HepG2 (cell line): ENCODE data around the gene MVK. TPM values are rescaled to one million over a fixed set of nuclear protein-coding genes. Genes with fewer than 3 reads are reported as not detected.

Source experiments
- ATAC-seq: fragments of 200-7000 bp; cut with Tn5 transposase; 3 replicates; pipeline ENCODE4 v1.9.1; 2020; ENCODE audit warnings: mild to moderate bottlenecking, moderate library complexity
- BruUV-seq: library from RNA; stranded (reverse); fragments of 400-500 nt; replicated peaks from 2 replicates; lab custom pipeline; 2021; lab: Mats Ljungman, UMichigan
- CTCF ChIA-PET: fragments of 300-600 bp; formaldehyde crosslinking; extraction: SDS; loops from one replicate; lab custom pipeline; 2021; ENCODE audit warnings: low total read pairs, inconsistent platforms, low intra/inter-chr PET ratio; lab: Yijun Ruan, JAX
- POLR2A ChIA-PET: fragments of 350-600 bp; sonication (Branson Sonifier 250); formaldehyde crosslinking; loops from one replicate; lab custom pipeline; 2020; ENCODE audit warnings: antibody characterized with exemption, inconsistent platforms; lab: Yijun Ruan, JAX
- DNase-seq: peaks from one replicate; pipeline ENCODE4 v3.0.0-alpha.2; 2015; ENCODE audit warnings: low spot score
- FAIRE-seq: peaks from 3 replicates; lab custom pipeline; 2011; peaks lifted over from hg19 to GRCh38; lab: Jason Lieb, UNC
- H2AFZ ChIP-seq: one replicate; pipeline ENCODE4 v1.6.1; 2011; ENCODE audit warnings: low read length, inconsistent platforms
- H3K27ac ChIP-seq: fragments of 300-600 bp; 3 replicates; pipeline ENCODE4 v1.8.0; 2011; ENCODE audit warnings: mixed run types, mild to moderate bottlenecking, mixed read lengths, low read length, inconsistent platforms; ENCODE audit not compliant: insufficient read depth; ENCODE audit errors: extremely low read length
- H3K27me3 ChIP-seq, 2 experiments: fragments of 200-600 bp in 1 of 2; 2 replicates in 1 of 2; 3 replicates in 1 of 2; pipeline versions ENCODE4 v1.6.0 to v1.8.0; 2011; ENCODE audit warnings: low read length in 2 of 2, mild to moderate bottlenecking in 2 of 2, moderate library complexity in 2 of 2, inconsistent platforms in 1 of 2; ENCODE audit not compliant: insufficient read depth in 2 of 2, control insufficient read depth in 1 of 2
- H3K36me3 ChIP-seq, 2 experiments: fragments of 200-600 bp in 1 of 2; replicated peaks in 1 of 2; 2 replicates in 1 of 2; 3 replicates in 1 of 2; pipeline versions ENCODE4 v1.5.1 to v1.8.0; 2011; ENCODE audit warnings: low read length in 2 of 2, inconsistent platforms in 1 of 2; ENCODE audit not compliant: insufficient read depth in 2 of 2, control insufficient read depth in 1 of 2
- H3K4me1 ChIP-seq: 2 replicates; pipeline ENCODE4 v1.5.1; 2012; ENCODE audit warnings: low read length, inconsistent platforms; ENCODE audit not compliant: insufficient read depth
- H3K4me2 ChIP-seq: 2 replicates; pipeline ENCODE4 v1.6.0; 2011; ENCODE audit warnings: low read depth, low read length, inconsistent platforms
- H3K4me3 ChIP-seq, 3 experiments: fragments of 200-600 bp in 1 of 3; sonication (generic), shearing (Covaris generic) in 1 of 3; replicated peaks in 1 of 3; 2 replicates each; pipeline ENCODE4 v1.5.1; 2011 to 2016; ENCODE audit warnings: low read length in 3 of 3, inconsistent platforms in 2 of 3, low read depth in 2 of 3, mild to moderate bottlenecking in 2 of 3, control low read depth in 1 of 3, mixed read lengths in 1 of 3; ENCODE audit not compliant: insufficient read depth in 1 of 3
- H3K79me2 ChIP-seq: one replicate; pipeline ENCODE4 v1.6.1; 2011; ENCODE audit warnings: low read length, inconsistent platforms; ENCODE audit not compliant: insufficient read depth
- H3K9ac ChIP-seq: 2 replicates; pipeline ENCODE4 v1.6.0; 2011; ENCODE audit warnings: mild to moderate bottlenecking, low read depth, low read length, inconsistent platforms; ENCODE audit not compliant: insufficient read depth
- H3K9me3 ChIP-seq: 2 replicates; pipeline ENCODE4 v1.5.1; 2012; ENCODE audit warnings: mild to moderate bottlenecking, low read length
- H4K20me1 ChIP-seq: 2 replicates; pipeline ENCODE4 v1.6.0; 2011; ENCODE audit warnings: inconsistent platforms, mild to moderate bottlenecking, low read length, moderate library complexity; ENCODE audit not compliant: insufficient read depth
- ETV5 ChIP-seq: IDR thresholded peaks from 2 replicates; pipeline ENCODE4 v1.6.1; 2018; ENCODE audit warnings: missing biosample characterization, missing genetic modification reagents, inconsistent platforms, borderline replicate concordance
- PTBP1 ChIP-seq: fragments of 200-400 bp; formaldehyde crosslinking; IDR thresholded peaks from 2 replicates; pipeline ENCODE4 v1.6.1; 2018; ENCODE audit warnings: low read length, low read depth; ENCODE audit not compliant: poor library complexity, severe bottlenecking
- SATB2 ChIP-seq: sonication (generic); formaldehyde crosslinking; IDR thresholded peaks from 2 replicates; pipeline ENCODE4 v1.5.0; 2020; ENCODE audit warnings: missing genetic modification reagents
- SRSF1 ChIP-seq: fragments of 200-400 bp; formaldehyde crosslinking; optimal IDR thresholded peaks from 2 replicates; pipeline ENCODE3; 2017; ENCODE audit warnings: mild to moderate bottlenecking, low read depth, low read length, moderate library complexity
- ZNF317 ChIP-seq: sonication (generic); formaldehyde crosslinking; IDR thresholded peaks from 2 replicates; pipeline ENCODE4 v1.5.0; 2020; ENCODE audit warnings: mild to moderate bottlenecking, missing genetic modification reagents
- ZNF672 ChIP-seq: sonication (generic); formaldehyde crosslinking; IDR thresholded peaks from 2 replicates; pipeline ENCODE4 v1.8.1; 2022; ENCODE audit warnings: missing genetic modification reagents
- ZNF749 ChIP-seq: sonication (generic); formaldehyde crosslinking; IDR thresholded peaks from 2 replicates; pipeline ENCODE4 v1.8.0; 2022; ENCODE audit warnings: mild to moderate bottlenecking, missing genetic modification reagents, moderate library complexity, borderline replicate concordance
- ZNF879 ChIP-seq: sonication (generic); formaldehyde crosslinking; IDR thresholded peaks from 2 replicates; pipeline ENCODE4 v1.8.1; 2023; ENCODE audit warnings: missing genetic modification reagents
- WGBS: methylation state at CpG from one replicate; pipeline ENCODE4 v1.1.6; 2017; ENCODE audit warnings: low lambda C conversion rate; 5-methylcytosine and 5-hydroxymethylcytosine counted together
- in situ Hi-C: cut with HindIII; loops from 2 replicates; pipeline ENCODE4 v1.10.0; 2017; ENCODE audit warnings: low pct_unique_long_range_greater_than_20kb; ENCODE audit not compliant: extremely low pct_ligation_motif_present
- intact Hi-C: fragments of 100-400 bp; cut with micrococcal nuclease; formaldehyde crosslinking; loops from one replicate; pipeline ENCODE4 v1.10.0; 2022; ENCODE audit not compliant: unreplicated experiment
- polyA plus RNA-seq, 8 experiments: library from polyadenylated mRNA; depleted of rRNA in 3 of 8; stranded (reverse) in 7 of 8; unstranded in 1 of 8; fragments of >200 nt; fragmentation: Illumina TruSeq in 4 of 8; extraction: Trizol in 4 of 8; gene quantifications; 2 replicates each; pipeline versions ENCODE4 v1.2.1 to v1.2.3, GENCODE V29; 2011 to 2016; ENCODE audit warnings: low read depth in 4 of 8, missing spikeins in 1 of 8, mixed read lengths in 1 of 8; ENCODE audit not compliant: insufficient read depth in 1 of 8
- total RNA-seq, 5 experiments: library from RNA; depleted of rRNA; stranded (reverse); fragments of >200 nt; fragmentation: Illumina TruSeq; extraction: Trizol; gene quantifications; 2 replicates each; pipeline ENCODE4 v1.2.3, GENCODE V29; 2016; ENCODE audit warnings: low read depth in 1 of 5
- TF ChIP-seq, protein P1 (sequence below): sonication (generic); formaldehyde crosslinking; IDR thresholded peaks from 2 replicates; pipeline ENCODE4 v1.5.1; 2020; ENCODE audit warnings: mild to moderate bottlenecking, missing genetic modification reagents, moderate library complexity
- TF ChIP-seq, protein P2 (sequence below): sonication (generic); formaldehyde crosslinking; IDR thresholded peaks from 2 replicates; pipeline ENCODE4 v1.5.0; 2020; ENCODE audit warnings: mild to moderate bottlenecking, missing genetic modification reagents
- TF ChIP-seq, protein P3 (sequence below): sonication (generic); formaldehyde crosslinking; IDR thresholded peaks from 2 replicates; pipeline ENCODE4 v1.4.0; 2020; ENCODE audit warnings: mild to moderate bottlenecking, missing genetic modification reagents
- TF ChIP-seq, protein P4 (sequence below): sonication (generic); formaldehyde crosslinking; IDR thresholded peaks from 2 replicates; pipeline ENCODE4 v1.8.0; 2023; ENCODE audit warnings: mild to moderate bottlenecking, missing genetic modification reagents
- TF ChIP-seq, protein P5 (sequence below): sonication (generic); formaldehyde crosslinking; IDR thresholded peaks from 2 replicates; pipeline ENCODE4 v1.5.0; 2020; ENCODE audit warnings: mild to moderate bottlenecking, missing genetic modification reagents

MVK gene
- total and polyA plus RNA-seq, 2 of the 13 experiments (the other 11 are each of a cell fraction or from before 2014, with no cell fraction given): 11.6 to 66.9 TPM

DNA sequence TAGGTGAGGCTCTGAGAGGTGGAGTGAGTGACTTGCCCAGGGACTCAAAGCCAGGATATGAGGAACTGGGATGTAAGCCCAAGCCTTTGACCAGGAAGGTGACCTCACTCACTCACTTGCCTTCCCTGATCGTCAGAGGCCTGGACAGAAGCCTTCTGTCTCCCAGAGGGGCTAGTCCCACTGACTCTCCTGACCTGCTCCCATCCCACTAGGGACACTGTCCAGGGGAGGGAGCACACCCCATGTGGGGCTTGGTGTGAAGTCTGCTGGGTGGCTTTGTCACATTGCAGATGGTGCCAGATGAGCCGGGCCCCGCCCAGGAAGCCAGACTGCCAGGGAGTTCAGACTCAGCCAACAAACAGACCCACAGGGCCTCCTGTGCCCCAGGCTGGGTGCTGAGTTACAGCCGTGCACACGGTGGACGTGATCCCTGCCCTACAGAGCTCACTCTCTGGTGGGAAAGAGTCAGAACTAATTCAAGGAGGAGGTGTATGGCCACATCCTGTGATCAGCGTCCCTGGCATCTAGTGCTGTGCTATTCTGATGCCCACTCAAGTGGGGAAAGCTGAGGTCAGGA, 28.6 kb upstream of the MVK start (continued):
- TF ChIP-seq, protein P1, sequence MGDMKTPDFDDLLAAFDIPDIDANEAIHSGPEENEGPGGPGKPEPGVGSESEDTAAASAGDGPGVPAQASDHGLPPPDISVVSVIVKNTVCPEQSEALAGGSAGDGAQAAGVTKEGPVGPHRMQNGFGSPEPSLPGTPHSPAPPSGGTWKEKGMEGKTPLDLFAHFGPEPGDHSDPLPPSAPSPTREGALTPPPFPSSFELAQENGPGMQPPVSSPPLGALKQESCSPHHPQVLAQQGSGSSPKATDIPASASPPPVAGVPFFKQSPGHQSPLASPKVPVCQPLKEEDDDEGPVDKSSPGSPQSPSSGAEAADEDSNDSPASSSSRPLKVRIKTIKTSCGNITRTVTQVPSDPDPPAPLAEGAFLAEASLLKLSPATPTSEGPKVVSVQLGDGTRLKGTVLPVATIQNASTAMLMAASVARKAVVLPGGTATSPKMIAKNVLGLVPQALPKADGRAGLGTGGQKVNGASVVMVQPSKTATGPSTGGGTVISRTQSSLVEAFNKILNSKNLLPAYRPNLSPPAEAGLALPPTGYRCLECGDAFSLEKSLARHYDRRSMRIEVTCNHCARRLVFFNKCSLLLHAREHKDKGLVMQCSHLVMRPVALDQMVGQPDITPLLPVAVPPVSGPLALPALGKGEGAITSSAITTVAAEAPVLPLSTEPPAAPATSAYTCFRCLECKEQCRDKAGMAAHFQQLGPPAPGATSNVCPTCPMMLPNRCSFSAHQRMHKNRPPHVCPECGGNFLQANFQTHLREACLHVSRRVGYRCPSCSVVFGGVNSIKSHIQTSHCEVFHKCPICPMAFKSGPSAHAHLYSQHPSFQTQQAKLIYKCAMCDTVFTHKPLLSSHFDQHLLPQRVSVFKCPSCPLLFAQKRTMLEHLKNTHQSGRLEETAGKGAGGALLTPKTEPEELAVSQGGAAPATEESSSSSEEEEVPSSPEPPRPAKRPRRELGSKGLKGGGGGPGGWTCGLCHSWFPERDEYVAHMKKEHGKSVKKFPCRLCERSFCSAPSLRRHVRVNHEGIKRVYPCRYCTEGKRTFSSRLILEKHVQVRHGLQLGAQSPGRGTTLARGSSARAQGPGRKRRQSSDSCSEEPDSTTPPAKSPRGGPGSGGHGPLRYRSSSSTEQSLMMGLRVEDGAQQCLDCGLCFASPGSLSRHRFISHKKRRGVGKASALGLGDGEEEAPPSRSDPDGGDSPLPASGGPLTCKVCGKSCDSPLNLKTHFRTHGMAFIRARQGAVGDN (CRISPR knock-in tag): peak; percentile 31; the same call in 1 of the 2 replicates
- TF ChIP-seq, protein P2, sequence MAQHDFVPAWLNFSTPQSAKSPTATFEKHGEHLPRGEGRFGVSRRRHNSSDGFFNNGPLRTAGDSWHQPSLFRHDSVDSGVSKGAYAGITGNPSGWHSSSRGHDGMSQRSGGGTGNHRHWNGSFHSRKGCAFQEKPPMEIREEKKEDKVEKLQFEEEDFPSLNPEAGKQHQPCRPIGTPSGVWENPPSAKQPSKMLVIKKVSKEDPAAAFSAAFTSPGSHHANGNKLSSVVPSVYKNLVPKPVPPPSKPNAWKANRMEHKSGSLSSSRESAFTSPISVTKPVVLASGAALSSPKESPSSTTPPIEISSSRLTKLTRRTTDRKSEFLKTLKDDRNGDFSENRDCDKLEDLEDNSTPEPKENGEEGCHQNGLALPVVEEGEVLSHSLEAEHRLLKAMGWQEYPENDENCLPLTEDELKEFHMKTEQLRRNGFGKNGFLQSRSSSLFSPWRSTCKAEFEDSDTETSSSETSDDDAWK (CRISPR knock-in tag): no peak
- no peak for TF ChIP-seq PTBP1
- no peak for TF ChIP-seq ZNF317 (CRISPR knock-in tag)
- TF ChIP-seq ETV5 (CRISPR knock-in tag): peak; percentile 17; the same call in 1 of the 2 replicates
- TF ChIP-seq ZNF672: no peak

DNA sequence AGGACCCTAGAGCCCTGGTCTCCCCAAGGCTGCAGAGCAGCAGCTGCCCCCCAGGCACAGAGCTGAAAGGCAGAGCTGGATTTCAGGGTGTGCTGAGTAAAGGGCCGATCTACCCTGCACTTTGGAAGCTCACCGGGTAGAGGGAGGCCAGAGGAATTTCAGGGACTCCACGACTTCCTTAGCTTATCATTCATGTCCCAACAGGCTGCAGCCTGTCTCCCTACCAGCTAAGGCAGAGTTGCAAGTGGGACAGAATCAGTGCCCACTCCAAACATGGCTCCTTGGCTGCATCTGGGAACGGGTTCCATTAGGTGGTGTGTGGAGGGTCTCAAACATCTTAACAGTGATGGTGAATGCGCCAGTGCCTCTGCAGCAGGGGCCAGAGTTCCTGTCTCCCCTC, 27.8 kb upstream of the MVK start:
- Histone ChIP-seq H3K27ac (no peak overlapping the region), H3K9me3 (no peaks in the 10 kb centered on the region), H3K27me3 (peaks cover 11 to 44% of the 10 kb centered on the region in 2 experiments), H3K4me3 (no peak overlapping the region), H4K20me1 (no peaks in the 10 kb centered on the region), H3K36me3 (no peaks in the 10 kb centered on the region), H3K4me1 (peaks cover 46% of the 10 kb centered on the region), H2AFZ (no peak overlapping the region), H3K4me2 (no peak overlapping the region; the same call in none of the 2 replicates), H3K9ac (no peak overlapping the region), H3K79me2 (no peaks in the 10 kb centered on the region)
- ATAC-seq (peak; percentile 15; the same call in 1 of the 3 replicates), FAIRE-seq (no peak), DNase-seq (no peak)
- WGBS: 24% methylated on average over 5 of the region's 5 CpGs
- intact Hi-C loops (no loop called here), in situ Hi-C loops (no loop called here)
- ChIA-PET POLR2A (interaction anchor here (1.2 kb wide), 1 partner anchor 28 kb away, joined by 3 read pairs; the partner anchor contains the start of genes MMAB and MVK), CTCF (no interaction called here)
- no TSS peak for BruUV-seq
- TF ChIP-seq SRSF1 (no peak), ZNF749 (CRISPR knock-in tag) (no peak), SATB2 (no peak), ZNF879 (CRISPR knock-in tag) (no peak)
- TF ChIP-seq, protein P3, sequence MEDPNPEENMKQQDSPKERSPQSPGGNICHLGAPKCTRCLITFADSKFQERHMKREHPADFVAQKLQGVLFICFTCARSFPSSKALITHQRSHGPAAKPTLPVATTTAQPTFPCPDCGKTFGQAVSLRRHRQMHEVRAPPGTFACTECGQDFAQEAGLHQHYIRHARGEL: no peak
- TF ChIP-seq, protein P4, sequence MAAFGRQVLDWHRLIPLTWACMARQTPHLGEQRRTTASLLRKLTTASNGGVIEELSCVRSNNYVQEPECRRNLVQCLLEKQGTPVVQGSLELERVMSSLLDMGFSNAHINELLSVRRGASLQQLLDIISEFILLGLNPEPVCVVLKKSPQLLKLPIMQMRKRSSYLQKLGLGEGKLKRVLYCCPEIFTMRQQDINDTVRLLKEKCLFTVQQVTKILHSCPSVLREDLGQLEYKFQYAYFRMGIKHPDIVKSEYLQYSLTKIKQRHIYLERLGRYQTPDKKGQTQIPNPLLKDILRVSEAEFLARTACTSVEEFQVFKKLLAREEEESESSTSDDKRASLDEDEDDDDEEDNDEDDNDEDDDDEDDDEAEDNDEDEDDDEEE (CRISPR knock-in tag): no peak
- TF ChIP-seq, protein P5, sequence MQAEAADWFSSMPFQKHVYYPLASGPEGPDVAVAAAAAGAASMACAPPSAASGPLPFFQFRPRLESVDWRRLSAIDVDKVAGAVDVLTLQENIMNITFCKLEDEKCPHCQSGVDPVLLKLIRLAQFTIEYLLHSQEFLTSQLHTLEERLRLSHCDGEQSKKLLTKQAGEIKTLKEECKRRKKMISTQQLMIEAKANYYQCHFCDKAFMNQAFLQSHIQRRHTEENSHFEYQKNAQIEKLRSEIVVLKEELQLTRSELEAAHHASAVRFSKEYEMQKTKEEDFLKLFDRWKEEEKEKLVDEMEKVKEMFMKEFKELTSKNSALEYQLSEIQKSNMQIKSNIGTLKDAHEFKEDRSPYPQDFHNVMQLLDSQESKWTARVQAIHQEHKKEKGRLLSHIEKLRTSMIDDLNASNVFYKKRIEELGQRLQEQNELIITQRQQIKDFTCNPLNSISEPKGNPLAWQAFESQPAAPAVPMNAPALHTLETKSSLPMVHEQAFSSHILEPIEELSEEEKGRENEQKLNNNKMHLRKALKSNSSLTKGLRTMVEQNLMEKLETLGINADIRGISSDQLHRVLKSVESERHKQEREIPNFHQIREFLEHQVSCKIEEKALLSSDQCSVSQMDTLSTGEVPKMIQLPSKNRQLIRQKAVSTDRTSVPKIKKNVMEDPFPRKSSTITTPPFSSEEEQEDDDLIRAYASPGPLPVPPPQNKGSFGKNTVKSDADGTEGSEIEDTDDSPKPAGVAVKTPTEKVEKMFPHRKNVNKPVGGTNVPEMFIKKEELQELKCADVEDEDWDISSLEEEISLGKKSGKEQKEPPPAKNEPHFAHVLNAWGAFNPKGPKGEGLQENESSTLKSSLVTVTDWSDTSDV (CRISPR knock-in tag): no peak
